NCI-H2081 (cell line): ENCODE measurements around the gene SNX30.
A peak's percentile ranks its signal among the peaks of the same experiment; 100 is the strongest.

ENCODE experiments used
- DNase-seq, 2 experiments: peaks; one replicate each; lab custom pipeline; 2025; lab: John Stamatoyannopoulos, UW

SNX30 gene

DNA sequence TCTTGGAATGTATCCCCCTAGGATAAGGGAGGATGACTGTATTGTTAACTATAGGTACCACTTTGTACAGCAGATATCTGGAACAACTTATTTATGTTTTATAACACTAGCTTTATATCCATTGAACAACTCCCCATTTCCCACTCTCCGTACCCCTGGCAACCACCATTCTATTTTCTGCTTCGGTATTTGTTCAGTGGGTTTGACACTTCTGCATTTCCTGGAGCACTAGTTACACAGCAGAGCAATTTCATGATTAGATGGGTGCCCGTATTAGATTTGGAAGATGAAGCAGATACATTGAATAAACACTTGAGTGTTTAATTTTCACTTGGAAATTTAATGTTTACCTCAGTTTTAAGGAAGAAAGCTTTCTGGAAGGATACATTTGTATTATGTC lies 72.7 kb downstream of the SNX30 start:
- no peak for DNase-seq

GRCh38 chr9:112831281-112831851 lies 80.8 kb downstream of the SNX30 start:
- peak in 1 of 2 experiments; percentile 10 for DNase-seq

GRCh38 chr9:112831969-112832368 lies 81.4 kb downstream of the SNX30 start:
- no peak for DNase-seq

GRCh38 chr9:112833081-112833480 lies 82.5 kb downstream of the SNX30 start:
- no peak for DNase-seq

DNA sequence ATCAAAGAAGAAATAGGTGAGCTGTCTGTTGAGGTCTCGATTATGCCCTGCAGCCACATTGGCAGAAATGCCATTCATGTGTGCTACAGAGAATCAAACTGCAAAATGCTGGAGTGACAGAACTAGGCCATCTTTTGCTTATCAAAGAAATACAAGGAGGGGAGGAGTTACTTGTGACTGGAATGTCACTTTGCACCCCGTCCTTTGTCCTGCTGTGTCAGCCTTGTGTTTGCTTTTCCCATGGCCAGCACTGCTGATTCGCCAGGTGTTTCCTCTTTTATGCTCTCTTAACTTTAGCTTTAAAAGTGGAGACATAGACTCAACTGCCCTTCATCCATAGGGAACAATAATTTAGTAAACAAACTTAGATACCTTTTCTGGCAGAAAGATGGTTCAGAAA lies 85.8 kb downstream of the SNX30 start:
- DNase-seq = no peak

GRCh38 chr9:112838342-112838741 lies 87.8 kb downstream of the SNX30 start:
- DNase-seq = no peak

- DNase-seq = no peak
Measured at GRCh38 chr9:112839331-112839730, 88.8 kb downstream of the SNX30 start.

- DNase-seq = no peak
Measured at GRCh38 chr9:112841261-112841660, 90.7 kb downstream of the SNX30 start.

GRCh38 chr9:112842555-112842954 lies 92.0 kb downstream of the SNX30 start:
- no peak for DNase-seq

DNA sequence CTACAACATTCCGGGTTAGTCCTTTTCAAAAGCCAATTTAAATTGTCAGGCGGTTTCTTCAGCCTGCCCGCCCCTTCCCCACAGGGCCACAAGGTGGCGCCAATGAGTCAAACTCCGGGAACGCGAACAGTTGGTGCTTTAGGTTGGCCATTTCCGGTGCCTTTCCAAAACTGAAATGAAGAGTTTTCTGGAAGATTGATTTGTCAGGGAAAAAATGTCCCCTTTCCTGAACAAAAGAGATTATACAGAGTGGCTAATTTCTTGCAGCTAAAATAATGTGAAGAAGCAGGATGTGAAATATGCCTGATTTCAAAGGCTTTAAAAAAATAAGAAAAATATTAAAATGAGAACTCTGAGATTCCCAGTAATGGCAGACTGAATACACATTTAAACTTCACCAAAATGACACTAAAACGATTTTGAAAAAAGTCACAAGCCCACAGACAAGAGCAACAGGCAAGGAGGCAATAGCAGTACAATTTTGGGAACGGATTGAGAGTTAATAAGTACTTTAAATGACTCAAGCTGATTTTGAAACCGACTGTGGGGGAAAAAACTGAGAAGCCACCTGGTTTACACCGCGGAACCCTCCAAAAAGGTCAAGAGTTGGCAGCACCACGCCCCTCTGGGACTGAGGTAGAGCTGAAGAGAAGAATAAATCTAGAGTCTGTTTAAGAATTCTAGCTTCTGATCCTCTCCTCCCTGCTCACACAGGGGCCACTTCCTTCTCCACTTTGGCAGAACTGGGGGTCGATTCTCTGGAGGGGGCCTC lies 94.4 kb downstream of the SNX30 start:
- peak; percentile 56 to 63 for DNase-seq

- no peak for DNase-seq
Measured at GRCh38 chr9:112846528-112847488, 96.2 kb downstream of the SNX30 start.

DNA sequence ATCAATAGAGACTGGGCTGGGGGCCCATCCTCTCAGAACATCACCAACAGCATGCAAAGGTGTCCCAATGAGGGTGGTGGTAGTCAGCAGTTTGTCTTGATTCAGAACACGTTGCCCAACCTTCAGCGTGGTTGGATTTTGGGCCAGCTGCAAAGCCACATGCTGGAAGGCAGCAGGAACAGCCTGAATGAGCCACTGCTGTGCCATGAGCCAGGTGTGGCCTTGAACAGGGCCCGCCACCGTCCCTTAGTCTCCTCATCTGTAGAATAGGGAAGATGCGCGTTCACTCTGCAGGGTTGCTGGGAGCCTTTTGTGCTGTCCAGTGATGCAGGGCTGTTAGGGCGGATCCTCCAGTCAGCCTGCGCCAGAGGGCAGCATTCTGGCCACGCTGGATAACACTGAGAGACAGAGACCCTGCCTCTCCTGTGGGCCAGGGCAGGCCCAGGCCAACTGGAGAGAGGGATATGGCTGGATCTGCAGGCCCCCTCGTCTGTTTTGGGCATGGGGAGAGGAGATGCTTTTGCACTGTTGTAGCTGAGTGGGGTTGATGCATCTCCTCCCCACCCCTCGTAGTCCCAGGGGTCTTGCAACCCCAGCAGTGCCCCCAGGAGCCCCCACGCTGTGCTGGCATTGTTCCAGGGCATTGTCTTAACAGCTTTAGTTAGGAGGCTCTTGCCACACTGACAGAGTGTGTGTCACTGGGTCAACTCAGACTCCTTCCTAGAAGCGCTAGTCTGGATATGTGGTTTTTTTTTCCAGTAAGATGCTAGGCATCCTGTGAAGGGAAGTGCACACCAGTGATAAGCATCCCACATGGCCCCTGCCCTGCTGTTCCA lies 98.0 kb downstream of the SNX30 start:
- DNase-seq = no peak

- no peak for DNase-seq
Measured at GRCh38 chr9:112849363-112849922, 98.9 kb downstream of the SNX30 start.

- DNase-seq = no peak
Measured at GRCh38 chr9:112850840-112851239, 100.3 kb downstream of the SNX30 start.

- DNase-seq = no peak
Measured at GRCh38 chr9:112852741-112853504, 102.4 kb downstream of the SNX30 start.

DNA sequence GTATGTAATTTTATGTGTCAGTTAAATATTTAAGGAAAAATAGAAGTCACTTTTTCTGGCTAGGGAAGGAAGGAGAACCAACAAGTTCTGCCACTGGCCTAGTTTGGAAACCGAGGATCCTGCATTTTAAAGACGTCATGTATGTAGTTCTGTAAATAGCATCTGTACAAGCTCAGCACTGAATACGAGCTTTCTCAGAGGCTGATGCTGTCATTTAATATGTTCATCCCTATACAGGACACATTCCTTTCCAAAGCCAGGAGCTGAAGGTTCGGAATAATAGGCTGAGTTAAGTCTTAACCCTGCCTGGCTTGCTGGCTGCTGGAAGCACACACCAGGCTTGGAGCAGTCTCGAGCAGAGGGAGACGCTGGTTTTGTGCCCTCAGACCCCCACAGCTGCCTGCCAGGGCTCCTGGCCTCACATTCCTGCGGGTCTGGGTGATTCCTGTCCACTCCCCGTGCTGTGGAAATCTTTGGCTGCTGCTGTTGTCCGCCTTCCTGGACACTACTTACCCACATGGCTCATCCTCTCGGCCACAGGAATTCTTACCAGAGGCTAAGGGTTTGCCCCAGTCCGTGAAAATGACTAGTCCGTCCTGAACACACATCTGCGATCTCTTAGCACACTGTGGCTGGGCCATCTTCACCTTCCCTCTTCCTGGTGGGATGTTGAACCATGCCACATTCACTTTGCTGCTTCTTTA lies 103.5 kb downstream of the SNX30 start:
- DNase-seq = no peak

DNA sequence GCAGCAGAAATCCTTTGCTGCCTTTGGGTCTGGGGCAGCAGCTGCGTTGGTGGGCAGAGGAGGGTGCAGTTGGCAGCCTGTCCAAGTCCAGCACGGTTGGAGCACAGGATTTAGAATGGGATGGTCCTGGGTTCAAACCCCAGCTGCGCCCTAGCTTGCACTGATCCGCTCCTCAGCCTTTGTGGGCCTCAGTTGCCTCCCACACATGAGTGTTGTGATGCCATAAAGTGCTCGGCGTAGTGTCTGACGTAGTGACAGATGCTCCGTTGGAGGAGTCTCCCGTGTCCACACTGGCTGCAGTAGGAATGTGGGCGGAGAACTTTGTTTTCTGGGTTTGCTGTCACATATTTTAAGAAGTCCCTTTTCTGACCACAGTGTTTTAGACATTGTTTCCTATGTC lies 104.1 kb downstream of the SNX30 start:
- no peak for DNase-seq

DNA sequence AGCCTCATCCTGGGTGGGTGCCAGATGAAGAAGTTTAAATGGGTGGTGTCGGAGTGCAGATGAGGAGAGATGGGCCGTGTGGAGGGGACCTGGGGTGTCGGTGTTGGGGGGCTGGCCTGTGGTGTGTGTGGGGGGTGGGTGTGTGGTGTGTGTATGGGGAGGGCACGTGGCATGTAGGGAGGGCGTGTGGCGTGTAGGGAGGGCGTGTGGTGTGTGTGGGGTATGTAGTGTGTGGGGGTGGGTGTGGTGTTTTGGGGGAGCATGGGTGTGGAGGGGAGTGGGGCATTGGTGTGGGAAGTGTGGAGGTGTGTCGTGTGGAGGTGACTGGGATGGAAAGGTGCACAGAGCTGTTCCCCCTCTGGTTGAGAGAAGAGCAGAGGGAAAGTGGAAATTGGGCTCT lies 105.6 kb downstream of the SNX30 start:
- no peak for DNase-seq

GRCh38 chr9:112856843-112857242 lies 106.3 kb downstream of the SNX30 start:
- no peak for DNase-seq

DNA sequence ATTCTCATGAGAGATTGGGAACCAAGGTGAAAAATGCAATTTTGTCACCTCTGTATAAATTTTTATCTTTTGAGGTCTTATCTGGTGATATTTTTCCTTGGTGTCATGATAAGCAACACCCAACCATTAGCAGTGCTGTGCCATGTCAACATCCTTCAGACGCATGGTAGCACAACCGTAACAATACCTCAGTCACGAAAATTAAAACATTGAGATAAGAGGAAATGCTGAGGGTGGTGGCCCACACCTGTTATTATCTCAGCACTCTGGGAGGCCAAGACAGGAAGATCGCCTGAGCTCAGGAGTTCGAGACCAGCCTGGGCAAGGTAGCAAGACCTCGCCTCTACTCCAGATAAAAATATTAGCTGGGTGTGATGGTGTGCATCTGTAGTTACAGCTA lies 107.4 kb downstream of the SNX30 start:
- DNase-seq = no peak
